Myocyte (in vitro differentiated cells): ENCODE data around the gene SOCS6. TPM values are rescaled to one million over a fixed set of nuclear protein-coding genes. Genes with fewer than 3 reads are reported as not detected.
A peak's percentile ranks its signal among the peaks of the same experiment; 100 is the strongest.

Experiments
- DNase-seq: peaks from one replicate; pipeline ENCODE4 v3.0.0-alpha.2; 2012; ENCODE audit warnings: low read depth
- total RNA-seq: library from RNA; depleted of rRNA; stranded (reverse); fragments of >200 nt; gene quantifications from 2 replicates; pipeline ENCODE4 v1.2.3, GENCODE V29; 2014

SOCS6 gene
- total RNA-seq, 1 donor from 2014 or later = 23.6 TPM

DNA sequence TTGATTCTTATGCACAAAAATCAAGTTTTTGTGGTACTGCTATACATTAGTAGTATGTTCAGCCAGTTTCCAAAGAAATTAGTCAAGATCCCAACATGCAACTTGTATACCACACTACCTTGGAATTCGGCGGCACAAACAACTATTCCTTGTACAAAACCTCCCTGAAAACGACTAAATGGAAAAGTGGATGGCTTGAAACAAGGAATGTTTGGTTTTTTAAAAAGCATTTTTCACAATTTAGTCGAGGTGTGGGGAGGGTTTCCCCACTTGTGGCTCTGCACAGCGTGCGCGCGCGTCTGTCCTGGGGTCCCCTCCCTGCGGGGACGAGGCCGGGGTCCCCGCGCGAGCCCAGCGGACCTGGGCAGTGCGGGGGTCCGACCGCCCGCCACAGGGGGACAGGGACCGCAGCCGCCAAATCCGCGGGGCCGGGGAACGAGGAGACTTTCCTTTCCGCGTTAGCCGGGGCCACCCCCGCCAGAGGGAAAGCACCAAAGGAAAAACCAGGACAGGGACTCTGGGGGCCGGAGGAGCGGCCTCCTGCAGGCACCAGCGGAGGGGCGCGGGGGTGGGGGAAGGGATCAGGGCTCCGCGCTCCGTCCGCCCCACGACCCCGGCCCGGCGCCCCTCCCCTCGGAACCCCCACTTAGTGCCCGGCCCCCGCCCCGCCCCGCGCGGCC lies 534 bp upstream of the SOCS6 start:
- peak; percentile 54 for DNase-seq

DNA sequence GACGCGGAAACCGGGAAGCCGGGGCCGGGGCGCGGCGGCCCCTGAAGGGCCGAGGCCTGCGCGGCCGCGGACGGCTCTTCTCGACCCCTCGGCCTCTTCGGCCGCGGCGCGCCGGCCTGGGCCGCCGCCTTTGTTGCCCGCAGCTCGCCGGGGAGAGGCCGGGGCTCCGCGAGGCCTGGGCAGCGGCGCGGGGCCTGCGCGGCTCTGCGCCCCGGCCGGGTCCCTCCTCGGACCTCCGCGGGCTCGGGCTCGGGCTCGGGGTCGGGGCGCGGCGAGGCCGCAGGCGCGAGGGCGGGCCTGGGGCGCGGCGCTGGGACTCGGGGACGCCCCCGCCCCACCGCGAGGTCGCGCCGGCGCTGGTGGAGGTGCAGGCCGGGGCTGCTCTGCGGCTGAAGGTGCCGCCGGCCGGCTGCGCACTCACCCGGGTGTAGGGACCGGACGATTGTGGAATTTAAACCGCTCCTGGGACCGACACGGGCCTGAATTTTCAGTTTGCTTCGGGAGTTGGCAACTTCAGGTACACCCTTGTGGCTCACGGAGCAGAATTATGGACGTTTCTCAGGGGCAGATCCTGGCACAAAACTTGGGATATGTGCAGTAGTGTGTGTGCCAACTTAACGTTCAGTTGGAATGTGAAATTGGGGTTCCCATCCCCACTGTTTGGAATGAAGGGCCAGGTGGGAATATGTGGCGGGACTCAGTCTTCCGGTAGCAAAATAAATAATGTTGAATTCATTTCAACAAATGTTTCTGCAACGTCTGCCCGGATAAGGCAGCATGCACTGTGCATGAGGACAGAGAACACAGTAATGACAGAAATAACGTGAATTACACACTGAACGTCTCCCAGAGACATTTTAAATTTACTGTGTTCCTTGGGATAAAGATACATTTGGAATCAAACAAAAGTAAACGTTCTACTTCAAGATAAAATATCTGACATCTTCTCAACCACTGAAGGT lies 787 bp downstream of the SOCS6 start:
- peak; percentile 58 for DNase-seq

DNA sequence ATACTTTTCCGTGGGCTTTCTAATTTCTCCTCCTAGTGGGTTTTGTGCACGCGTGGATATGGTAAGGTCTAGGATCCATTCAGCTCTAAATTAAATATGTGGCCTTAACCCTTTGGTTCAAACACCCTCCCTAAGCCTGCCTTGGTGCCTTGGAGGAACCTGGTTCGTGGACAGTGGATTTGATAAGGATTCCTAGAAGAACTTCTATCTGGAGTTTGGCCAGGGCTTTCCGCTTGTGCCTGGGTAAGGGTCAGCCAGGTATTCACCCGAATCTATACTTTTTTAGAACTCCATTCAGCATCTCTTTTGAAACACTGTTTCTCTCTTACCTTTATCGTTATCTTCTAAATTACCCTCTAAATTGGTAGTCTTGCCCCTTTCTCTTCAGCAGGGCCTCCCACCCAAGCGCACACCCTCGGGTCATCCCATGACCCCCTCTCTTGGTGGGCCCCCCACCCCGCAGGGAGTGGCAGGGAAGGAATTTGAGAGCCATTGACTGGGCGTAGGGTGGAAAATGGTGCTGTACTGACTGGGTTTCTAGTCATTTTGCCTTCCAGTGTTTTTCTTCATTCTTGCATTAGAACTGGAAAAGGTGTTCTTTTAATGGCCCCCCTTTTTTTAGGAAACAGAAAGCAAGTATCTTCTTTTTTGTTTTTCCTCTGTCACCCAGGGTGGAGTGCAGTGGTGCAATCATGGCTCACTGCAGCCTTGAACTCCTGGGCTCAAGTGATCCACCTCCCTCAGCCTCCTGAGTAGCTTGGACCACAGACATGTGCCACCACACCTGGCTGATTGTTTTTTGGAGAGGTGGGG lies 1.8 kb downstream of the SOCS6 start:
- DNase-seq = no peak

DNA sequence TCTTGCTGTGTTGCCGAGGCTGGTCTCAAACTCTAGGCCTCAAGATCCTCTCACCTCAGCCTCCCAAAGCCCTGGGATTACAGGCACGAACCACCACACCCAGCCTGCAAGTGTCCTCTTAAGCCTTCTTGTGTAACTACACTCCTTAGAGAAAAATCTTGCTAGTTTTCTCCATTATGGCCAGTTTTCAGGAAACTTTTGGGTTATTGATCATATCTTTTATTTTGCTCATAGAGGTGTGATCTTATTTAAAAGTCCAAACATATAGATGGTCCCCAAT lies 2.4 kb downstream of the SOCS6 start:
- no peak for DNase-seq

DNA sequence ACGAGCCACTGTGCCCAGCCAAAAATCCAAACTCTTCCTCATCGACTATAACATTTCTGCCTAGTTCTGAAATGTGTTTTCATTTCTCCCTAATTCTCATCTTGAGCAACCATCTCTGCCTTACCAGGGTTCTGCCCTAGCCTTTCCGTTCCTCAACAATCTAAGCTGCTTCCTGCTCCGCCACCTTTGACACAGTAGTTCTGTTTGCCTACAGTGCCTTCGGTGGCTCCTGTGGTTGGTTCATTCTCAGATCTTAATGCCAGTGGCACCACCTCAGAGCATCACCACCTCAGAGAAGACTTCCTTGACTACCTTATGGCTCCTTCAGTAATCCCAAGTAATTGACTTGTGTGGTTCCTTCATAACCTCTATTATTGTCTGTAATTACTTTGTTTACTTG lies 3.8 kb downstream of the SOCS6 start:
- DNase-seq = no peak

DNA sequence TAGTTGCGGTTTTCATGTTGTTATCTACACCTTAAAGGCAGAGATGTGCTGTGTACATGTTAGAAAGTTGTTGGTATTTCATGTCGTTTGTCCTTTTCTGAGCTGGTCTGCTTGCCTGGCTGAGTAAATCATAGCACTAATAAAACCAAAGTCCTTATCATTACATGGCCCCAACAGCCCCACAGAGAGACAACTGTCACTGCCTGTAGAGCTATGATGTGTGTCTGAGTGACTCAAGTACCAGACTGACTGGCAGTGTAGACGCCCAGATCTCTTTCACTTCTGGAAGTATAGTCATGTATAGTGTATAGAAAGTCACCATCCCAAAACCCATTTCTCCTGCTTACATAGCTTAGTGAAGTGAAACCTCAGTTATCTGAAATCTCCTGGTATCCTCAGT lies 4.3 kb downstream of the SOCS6 start:
- peak; percentile 64 for DNase-seq

DNA sequence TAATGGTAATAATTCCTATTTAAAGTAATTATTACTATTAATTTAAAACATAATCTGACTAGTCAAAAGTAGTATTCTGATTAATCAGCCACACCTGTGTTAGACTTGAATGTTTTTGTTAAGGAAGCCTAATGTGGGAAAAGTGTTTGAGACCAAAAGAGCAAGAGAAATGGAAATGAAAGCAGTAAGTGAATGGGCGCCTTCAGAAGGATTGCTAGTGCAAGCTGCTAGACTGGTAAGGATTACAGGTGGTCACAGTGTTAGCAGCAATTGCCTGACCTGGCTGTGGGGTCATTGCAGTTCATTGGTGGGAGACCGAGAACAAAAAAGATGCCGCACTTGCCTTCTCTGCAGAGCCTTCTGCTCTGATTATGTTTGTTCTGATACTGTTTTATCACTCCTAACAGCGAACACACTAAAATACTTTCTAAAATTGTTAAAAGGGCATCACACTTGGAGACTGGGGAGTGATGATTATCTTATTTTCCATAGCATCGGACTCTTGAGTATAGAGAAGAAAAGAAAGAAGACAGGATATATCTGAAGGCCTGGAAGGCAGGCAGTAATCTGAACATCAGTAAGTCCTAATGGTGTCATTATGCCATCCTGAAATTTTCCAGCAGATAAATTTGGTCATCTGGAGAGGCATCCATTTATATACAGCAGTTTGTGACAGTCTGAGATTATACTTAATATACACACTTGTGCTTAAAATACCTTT lies 5.8 kb downstream of the SOCS6 start:
- DNase-seq = no peak

DNA sequence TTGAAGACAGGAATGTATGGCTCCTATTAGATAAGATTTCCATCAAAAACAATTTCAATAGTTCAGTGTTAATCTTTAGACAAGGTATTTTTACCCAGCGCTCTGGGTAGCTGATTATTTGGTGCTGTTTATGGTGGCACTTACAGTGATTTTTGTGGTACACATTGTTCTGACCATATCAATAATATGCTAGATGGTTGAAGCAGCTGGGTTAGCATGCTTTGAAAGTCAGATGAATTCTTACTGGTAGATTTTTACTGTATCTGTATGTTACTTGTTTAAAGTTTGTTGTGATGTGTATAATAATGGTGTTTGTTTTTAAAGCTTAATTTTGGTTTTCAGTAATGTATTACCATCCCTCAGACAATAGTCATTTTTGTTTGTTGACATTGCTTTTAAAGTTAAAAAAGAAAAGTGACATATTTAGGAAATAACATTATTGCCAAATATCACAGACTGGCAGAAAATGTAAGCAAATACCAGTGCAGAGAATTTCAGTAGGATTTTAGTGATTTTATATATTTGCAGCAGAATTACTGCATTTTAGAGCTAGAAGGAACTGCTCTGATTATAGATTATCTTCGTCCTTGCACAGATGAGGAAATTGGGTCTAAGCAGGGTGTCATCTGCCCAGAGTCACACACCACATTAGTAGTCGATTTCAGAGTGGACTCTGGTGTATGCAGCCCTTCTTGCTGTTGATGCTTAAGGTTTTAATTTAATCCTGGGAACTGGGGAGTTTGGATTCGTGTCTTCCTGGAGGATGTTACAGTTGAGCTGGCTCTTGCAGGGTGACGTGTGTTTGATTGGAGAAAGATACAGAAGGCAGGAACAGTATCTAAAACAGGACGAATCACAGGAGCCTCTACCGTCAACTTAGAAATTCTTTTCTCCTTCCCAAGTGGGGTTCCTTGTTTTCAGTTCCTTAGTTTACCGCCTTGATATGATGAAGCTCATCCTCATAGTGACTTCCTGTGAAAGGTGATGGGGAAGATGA lies 6.6 kb downstream of the SOCS6 start:
- DNase-seq = no peak

DNA sequence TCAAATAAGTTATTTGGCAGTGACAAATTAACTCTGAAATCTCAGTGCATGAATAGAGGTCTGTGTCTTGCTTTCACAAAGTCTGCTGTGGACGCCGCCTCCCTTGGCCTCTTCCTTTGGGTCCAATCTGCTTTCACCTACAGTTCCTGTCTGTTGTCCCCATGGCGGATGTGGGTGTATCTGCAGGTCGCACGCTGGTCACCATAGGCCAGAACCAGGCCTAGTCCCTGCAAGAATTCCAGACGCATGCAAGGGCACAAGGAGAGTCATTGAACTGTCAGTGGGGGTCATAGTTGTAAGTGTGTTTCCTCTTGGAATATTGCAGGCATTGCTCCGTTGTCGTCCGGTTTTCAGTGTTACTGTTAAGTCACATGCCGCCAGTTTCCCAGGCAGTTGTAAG lies 7.4 kb downstream of the SOCS6 start:
- no peak for DNase-seq

DNA sequence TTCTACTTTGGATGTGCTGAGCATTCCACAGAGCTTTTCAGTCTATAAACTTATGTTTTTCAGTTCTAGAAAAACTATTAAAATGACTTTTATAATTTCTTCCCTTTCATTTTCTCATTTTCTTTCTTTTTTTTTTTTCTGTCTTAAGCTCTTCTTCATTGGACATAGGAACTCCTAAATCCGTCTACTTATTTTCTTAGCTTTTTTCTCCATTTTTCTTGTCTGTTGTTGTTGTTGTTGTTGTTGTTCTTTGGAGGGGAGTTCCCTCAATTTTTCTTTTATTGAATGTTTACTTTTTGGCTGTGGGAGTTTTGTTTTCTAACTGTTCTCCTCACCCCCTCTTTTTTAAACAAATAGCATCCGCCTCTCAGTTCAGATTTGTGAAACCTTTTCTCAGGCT lies 7.9 kb downstream of the SOCS6 start:
- no peak for DNase-seq

DNA sequence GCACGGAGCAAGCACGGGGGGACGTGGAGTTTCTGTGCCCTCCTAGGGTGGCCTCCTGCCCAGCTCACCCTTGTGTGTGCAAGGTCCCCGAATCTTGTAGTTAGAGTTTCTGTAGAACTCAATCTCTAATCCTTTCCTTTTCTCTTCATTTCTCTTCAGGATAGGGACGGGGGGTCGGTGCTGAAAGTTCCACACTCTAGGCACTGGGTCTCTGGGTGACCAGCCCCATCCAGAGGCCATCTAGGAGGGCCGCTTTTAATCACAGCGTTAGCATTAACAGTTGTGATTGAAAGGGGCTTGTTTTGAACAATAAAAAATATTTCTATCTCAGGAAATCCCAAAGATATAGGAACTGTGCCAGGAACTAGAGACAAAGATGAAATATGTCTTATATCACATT lies 10.5 kb downstream of the SOCS6 start:
- no peak for DNase-seq

DNA sequence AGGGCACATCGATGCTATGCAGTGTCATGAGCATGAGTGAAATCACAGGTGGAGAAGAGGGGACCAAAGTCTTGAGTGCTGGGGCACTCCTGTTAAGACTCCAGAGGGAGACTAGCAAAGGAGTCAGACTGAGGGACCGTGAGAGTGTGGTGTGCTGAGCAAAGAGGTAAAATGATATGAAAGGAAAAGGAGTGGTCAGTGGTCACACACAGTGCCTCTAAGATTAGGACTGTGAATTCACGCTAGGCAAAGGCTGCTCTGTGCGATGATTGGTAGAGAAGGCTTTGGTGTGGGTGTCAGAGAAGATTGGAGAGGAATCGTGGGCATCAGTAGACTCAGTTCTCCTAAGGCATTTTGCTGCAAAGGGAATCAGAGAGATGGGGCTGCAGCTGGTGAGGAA lies 12.8 kb downstream of the SOCS6 start:
- peak; percentile 26 for DNase-seq

DNA sequence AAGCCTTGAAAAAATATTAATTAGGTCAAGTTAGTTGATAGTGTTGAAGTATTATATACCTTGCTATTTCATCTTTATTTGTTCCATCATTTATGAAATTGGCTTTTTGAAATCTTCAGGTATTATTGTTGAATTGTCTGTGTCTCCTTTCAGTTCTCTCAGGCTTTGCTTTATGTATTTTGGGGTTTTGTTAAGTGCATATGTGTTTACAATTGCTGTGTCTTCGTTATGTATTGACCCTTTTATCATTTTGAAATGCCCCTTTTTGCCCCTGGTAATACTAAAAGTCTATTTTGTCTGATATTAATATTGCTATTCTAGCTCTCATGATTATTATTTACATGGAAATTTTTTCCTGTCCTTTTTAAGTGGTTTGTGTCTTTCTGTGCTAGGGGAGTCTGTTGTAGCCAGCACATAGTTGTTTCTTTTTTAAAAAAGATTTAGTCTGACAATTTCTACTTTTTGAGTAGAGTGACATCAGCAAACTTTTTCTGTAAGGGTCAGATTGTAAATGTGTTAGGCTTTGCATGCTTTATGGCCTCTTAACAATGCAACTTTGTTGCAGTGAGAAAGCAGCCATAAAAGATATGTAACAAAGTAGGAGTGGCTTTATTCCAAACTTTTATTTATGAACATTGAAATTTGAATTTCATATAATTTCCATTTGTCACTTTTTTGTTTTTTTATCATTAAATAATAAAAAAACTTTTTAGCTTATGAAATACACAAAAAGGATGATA lies 19.9 kb downstream of the SOCS6 start:
- DNase-seq = no peak

DNA sequence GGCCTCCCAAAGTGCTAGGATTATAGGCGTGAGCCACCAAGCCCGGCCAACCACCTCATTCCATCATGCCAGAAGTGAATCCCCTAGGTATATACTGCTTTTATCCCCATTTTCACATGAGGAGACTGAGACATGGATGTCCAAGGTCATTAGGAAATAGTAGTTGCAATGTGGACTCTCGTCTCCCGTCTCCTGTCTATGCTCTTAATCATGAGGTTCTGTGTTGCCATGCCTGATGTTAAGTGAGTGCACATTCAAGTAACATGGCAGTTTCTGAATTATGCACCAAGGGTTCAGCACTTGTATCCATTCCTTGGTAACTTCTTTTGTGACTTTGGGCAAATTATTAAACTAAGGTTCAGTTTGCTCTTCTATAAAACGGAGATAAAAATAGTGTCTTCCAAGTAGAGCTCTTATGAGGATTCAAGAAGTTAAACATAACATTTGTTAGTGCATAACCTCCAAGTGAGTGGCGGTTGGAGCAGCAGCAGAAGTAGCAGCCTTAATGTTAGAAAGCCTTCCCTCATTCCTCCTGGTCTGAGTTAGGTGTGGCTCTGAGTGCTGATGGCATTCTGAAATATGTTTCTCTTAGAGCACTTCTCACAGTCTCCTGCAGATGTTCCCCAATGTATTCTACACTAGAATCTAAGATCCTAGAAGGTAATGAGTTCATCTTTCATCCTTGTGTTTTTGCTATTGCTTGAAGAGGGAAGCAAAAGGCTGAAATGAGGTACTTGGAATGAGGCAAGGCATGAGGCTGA lies 21.9 kb downstream of the SOCS6 start:
- DNase-seq = no peak

DNA sequence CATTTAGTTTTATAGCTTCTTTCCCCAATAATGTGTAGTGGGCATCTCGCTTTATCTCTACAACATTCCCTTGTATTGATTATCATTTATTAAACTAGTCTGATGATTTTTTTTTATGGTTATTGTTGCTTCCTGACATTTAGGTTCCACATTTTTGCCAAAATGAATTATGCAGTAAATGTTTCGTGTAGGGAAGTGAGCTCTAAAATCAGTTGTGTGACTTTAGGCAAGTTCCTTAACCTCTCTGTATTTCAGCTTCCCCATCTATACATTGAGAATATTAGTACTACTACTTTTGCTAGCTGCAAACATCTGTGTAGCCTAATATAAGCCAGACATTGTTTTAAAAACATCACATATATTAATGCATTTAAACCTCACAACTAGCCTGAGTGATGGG lies 22.9 kb downstream of the SOCS6 start:
- DNase-seq = no peak

DNA sequence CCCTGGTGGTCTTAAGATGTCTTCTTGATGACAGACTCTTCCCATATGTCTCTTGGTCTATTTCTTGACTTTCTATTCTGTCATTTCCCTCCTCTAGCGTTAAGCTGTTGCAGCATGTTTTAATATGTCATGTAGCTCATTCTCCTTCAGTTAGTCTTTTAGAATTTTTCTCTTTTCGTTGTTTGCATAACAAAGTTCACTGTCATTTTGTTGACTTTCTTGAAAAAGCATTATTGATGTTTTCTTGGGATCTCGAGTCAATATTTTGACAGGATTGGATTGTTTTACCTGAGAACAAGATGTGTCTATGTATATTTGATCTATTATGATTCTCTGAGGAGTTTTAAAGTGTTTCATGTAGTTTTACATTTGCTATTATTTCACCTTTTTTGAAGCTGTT lies 24.8 kb downstream of the SOCS6 start:
- DNase-seq = no peak

DNA sequence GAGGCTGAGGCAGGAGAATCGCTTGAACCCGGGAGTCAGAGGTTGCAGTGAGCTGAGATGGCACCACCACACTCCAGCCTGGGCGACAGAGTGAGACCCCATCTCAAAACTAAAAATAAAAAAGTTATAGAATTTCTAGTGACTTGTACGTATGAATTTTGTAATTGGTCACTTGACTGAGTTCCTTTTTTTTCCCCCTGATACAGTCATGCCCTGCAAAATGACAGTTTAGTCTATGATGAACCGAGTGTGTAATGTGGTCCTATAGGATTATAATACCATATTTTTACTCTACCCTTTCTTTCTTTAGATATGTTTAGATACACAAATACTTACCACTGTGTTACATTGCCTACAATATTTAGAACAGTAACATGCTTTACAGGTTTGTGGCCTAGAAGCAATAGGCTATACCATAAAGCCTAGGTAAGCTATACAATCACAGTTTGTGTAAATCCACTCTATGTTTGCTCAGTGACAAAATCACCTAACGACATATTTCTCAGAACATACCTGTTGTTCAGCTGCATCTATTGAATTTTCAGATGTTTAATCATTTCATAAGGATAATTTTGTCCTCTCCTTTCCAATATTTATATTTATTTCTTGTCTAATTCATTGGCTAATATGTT lies 25.4 kb downstream of the SOCS6 start:
- DNase-seq = no peak

DNA sequence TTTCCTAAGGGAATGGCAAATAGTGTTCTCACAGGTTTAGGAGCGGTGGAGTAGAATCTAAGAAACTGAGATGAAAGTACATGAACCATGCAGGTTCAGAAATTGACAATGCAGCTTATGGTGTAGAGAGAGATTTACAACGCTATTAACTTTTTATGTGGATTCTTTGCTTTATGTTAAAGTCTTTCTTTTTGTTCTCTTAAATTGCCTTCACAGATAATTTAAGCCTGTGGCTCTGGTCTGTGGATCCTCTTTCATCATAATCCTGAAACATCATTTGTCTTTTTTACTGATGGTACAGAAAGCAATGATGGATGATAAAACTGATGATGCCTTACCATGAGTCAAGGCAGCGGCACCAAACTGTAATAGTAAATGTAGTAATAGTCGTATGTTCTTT lies 30.3 kb downstream of the SOCS6 start:
- DNase-seq = no peak
